VCaP (cell line): ENCODE results near the gene ZNF106.
A peak's percentile ranks its signal among the peaks of the same experiment; 100 is the strongest.

Source experiments
- H3K27ac ChIP-seq: fragments of 450-650 bp; 2 replicates; pipeline ENCODE4 v1.5.1; 2017
- TF ChIP-seq, protein P1 (sequence below): fragments of 450-650 bp; conservative IDR thresholded peaks from 2 replicates; pipeline ENCODE4 v1.5.1; 2017; ENCODE audit warnings: mild to moderate bottlenecking, moderate library complexity

ZNF106 gene

DNA sequence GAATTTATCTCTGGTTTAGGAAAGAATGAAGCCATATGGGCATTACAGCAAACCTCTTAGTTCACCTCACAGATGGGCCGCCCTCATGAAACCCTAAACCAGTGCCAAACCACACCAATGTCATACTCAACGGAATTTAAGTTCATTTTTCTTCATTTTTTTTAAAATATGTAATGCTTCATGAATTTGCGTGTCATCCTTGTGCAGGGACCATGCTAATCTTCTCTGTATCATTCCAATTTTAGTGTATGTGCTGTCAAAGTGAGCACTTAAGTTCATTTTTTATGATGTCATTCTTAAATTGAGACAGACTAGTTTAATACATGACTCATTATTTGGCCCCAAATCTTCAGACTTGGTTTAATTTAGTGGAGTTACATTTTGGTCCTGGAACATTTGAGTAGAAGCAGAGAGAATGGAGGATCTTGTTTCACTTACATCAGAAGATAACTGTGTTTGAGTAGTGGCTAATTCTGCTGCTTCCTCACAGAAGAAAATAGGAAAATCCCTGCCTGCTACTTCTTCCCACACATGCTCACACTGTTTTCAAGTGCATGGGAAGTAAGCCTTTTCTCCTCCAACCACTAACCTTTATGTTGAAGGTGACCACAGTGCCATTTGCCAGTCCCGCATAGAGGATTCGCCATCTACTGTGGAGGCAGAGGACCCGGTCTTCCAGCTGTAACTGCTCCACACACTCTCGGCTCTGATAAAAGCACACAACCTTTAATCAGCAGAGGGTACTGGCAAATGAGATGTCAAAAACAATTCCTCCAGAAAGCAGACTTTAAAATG is 63.3 kb downstream of the ZNF106 start:
- TF ChIP-seq, protein P1, sequence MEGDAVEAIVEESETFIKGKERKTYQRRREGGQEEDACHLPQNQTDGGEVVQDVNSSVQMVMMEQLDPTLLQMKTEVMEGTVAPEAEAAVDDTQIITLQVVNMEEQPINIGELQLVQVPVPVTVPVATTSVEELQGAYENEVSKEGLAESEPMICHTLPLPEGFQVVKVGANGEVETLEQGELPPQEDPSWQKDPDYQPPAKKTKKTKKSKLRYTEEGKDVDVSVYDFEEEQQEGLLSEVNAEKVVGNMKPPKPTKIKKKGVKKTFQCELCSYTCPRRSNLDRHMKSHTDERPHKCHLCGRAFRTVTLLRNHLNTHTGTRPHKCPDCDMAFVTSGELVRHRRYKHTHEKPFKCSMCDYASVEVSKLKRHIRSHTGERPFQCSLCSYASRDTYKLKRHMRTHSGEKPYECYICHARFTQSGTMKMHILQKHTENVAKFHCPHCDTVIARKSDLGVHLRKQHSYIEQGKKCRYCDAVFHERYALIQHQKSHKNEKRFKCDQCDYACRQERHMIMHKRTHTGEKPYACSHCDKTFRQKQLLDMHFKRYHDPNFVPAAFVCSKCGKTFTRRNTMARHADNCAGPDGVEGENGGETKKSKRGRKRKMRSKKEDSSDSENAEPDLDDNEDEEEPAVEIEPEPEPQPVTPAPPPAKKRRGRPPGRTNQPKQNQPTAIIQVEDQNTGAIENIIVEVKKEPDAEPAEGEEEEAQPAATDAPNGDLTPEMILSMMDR, result no peak
- no peak overlapping the region for H3K27ac ChIP-seq

DNA sequence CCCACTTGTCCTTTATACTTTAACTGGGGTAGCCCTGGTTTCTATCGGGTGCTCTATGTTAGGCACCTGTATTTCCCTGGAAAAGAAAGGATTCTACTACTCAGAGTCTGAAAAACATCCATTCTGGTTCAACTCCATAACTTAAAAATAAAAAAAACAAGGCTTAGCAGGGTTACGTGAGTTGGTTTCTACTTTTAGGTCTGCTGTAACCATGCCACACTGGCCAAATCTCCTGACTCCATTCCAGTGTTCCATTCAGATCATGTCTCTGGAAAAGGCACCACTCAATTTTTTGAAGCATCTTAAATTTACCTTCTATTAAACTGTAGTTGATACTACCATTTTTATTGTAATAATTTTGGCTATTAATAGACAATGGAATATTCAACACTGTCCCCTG is 69.6 kb downstream of the ZNF106 start:
- TF ChIP-seq, protein P1, result no peak

DNA sequence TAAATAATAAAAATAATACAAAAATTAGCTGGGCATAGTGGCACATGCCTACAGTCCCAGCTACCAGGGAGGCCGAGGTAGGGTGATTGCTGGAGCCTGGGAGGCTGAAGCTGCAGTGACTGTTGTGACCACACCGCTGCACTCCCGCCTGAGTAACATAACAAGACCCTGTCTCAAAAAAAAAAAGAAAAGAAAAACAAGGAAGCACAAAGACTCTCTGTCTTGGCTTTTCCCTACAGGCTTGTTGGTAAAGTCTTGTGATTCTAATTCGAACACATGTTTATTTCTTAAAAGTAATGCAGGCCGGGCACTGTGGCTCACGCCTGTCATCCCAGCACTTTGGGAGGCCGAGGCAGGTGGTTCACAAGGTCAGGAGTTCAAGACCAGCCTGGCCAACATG is 71.6 kb downstream of the ZNF106 start:
- TF ChIP-seq, protein P1, result no peak
- H3K27ac ChIP-seq, result no peak overlapping the region

More for the DNA sequence above, 69.6 kb downstream of the ZNF106 start:
- no peak overlapping the region for H3K27ac ChIP-seq

DNA sequence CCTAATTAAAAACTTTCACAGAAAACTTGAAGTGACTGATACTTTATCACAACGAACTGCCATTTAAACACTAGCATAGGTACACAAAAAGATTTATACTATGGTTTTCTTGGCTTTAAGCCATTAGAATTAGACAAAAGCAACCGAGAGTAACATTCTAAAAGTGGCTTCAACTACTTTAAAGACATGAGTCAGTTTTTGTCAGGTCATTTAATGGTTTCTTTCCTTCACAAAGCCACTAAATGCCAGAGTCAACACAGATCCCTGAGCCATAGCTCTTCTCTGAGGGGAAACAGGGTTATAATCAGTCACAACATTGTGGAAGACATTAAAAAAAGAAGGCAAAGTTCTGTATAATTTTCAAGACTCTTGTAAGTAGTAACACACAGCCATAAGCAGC is 77.0 kb downstream of the ZNF106 start:
- peak overlapping the region; percentile 13; the same call in 1 of the 2 replicates for H3K27ac ChIP-seq
- TF ChIP-seq, protein P1, result no peak

DNA sequence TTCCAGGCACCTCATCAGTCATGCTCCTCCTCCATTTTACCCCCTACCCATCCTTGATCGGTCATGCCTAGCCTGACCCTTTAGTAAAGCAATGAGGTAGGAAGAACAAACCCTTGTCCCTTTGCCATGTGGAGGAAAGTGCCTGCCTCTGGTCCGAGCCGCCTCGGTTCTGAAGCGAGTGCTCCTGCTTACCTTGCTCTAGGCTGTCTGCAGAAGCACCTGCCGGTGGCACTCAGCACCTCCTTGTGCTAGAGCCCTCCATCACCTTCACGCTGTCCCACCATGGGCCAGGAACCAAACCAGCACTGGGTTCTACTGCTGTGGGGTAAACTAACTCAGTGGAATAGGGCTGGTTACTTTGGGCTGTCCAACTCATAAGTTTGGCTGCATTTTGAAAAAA is 79.1 kb downstream of the ZNF106 start:
- no peak overlapping the region for H3K27ac ChIP-seq
- TF ChIP-seq, protein P1, result no peak

DNA sequence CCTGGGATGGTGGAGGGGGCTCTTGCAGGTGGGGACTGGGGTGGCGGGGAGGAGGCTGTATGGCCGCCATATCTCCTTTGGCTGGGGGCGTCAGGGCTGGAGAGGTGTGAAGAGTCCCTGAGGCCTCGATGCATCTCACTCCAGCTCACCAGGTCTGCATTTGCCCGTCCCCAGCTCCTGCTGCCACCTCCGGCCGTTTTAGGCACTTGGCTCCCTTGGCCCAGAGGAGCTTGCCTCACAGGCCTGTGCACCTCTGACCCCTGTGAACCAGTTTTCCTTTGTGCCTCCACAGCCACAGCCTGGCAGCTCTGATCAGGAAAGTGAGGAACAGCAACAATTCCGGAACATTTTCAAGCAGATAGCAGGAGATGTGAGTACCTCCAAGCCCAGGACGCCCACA is 81.9 kb downstream of the ZNF106 start:
- TF ChIP-seq, protein P1, result no peak
- H3K27ac ChIP-seq, result no peak overlapping the region

DNA sequence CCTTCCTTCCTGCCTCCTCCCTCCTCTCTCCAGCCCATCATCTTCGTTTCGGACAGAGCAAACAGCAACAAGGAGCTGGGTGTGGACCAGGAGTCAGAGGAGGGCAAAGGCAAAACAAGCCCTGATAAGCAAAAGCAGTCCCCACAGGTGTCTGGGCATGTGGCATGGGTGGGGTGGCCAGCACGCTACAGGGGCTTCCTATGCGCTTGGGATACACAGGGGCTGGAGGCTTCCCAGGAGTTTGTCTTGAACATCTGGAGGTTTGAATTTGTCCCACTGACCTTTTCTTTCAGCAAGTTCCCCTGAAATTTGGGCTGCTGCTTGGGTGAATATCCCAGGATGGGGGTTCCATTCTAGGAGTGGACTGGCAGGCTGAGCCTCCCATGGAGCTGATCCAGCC is 82.8 kb downstream of the ZNF106 start:
- TF ChIP-seq, protein P1, result no peak
- H3K27ac ChIP-seq, result no peak overlapping the region
